ENCODE data around the gene NPRL2.
"Not testable (repeated sequence)": the region's sequence is repeated elsewhere in the genome, so short reads cannot be mapped to it uniquely, and the experiment has no call there.

Gene NPRL2

DNA sequence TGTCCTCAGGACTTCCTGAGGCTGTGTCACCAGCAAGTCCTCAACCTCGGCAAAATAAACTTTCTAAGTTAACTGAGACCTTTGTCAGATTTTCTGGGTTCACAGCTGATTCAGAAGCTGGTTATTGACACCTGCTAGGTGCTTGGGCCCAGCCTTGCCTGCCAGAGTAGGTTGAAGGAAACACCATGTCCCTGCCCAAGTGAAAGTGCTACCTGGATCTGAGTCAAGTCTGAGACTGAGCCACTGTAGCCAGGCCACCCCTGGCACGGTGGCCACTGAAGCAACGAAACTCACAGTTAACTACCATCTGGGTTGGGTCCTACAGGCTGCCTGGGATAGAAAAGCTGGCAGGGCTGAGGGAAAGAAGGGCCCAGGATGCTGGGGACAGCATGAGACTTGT, 36.2 kb downstream of the NPRL2 start:
- no peak for DNase-seq (ENCODE audit: low read depth, low spot score)

DNA sequence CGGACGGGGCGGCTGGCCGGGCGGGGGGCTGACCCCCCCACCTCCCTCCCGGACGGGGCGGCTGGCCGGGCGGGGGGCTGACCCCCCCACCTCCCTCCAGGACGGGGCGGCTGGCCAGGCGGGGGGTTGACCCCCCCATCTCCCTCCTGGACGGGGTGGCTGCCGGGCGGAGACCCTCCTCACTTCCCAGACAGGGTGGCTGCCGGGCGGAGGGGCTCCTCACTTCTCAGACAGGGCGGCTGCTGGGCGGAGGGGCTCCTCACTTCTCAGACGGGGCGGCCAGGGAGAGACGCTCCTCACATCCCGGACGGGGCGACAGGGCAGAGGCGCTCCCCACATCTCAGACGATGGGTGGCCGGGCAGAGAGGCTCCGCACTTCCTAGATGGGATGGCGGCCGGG, 38.5 kb downstream of the NPRL2 start:
- DNase-seq (ENCODE audit: low read depth, low spot score) = not testable (repeated sequence)

DNA sequence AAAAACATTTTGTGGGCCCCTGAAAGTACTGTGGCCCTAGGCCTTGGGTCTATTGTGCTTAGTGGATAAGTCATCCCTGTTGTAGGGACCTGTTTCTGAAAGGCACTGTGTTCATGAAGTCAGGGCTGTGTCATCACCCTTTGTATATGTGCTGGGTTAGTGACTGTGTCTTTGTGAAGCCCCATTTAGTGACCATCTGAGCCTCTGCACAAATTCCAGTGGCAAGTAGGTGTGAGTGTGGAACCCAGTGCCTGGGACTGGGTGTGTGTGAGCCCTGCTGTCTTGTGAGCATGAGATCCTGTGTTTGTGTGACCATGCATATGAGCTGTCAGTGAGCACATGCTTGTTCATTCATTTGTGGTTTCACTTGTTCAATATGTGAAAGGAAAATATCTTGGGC, 46.0 kb downstream of the NPRL2 start:
- no peak for DNase-seq (ENCODE audit: low read depth, low spot score)

DNA sequence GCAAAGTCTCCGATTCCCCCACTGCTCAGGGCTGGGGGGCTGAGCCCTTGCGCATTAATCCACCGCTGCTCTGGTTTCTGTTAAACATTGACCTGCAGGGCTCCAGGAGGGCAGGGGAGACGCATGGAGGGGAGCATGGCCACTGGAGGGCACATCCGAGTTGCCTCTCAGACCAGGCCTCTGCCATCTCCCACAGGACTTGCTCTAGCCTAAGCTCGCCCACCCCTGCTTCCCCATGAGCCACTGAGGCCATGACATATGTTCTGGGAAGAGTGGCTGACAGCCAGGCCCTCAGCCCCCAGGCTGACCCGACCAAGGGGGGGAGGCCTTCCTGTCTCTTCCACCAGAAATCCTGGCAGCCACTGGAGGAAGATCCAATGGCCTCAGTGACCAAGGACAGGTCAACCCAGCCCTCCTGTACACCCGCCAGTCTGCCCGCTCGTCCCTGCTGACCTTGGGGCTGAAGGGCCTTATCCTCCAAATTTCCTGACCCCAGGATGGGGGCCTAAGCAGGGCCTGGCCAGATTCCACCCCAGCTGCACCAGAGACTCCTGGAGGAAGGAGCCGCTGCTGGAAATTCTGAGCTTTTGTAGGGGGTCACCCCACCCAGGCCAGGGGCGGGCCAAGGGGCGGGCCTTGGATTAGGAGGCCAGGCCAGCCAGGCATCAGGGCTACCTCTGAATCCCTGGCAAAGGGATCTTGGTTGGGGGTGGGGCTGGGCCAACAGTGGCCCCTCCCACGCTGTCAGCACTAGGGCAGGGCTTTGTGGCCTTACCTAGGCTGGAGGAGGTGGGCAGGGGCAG, 47.4 kb downstream of the NPRL2 start, which contains the start of gene HYAL1:
Gene HYAL1, minus strand, starts transcription at position 562 of the 803 bp plus-strand sequence. CDS start 618 bp downstream, outside the sequence.
- no peak for DNase-seq (ENCODE audit: low read depth, low spot score)

DNA sequence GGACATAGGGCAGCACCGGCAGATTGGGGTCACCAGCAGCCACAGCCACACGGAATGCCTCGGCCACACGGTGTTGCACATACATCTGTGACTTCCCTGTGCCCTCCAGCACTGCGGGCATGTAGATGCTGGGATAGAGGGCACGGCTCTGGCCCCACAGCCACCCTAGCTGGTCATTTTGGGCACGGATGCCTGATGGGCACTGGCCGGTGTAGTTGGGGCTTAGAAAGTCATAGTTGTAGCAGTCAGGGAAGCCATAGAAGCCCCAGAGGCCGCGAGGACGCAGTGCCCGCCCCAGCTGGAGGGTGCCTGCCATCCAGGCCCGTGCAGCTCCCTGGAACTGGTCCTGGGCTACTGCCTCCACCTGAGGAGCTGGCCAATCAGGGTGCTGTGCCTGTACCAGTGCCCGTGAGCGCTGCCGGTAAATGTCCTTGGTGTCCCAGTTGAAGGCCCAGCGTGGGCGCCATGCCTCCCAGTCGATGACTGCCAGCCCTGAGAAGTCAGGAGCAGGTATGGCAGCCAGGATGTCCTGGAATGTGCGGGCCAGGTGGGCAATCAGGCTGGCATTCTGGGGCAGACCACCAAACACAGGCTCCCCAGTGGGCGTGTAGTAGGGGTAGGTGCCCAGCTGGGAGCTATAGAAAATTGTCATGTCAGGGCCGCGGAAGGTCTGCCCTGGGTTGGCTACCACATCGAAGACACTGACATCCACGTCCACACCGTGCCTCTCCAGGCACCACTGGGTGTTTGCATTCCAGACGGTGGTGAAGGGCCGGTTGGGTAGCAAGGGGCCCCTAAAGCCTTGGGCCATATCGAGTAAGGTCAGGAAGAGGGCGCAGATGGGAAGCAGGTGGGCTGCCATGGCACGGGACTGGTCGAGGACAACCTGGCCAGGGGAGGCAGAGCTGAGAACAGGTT, 48.2 kb downstream of the NPRL2 start:
- DNase-seq (ENCODE audit: low read depth, low spot score) = no peak

DNA sequence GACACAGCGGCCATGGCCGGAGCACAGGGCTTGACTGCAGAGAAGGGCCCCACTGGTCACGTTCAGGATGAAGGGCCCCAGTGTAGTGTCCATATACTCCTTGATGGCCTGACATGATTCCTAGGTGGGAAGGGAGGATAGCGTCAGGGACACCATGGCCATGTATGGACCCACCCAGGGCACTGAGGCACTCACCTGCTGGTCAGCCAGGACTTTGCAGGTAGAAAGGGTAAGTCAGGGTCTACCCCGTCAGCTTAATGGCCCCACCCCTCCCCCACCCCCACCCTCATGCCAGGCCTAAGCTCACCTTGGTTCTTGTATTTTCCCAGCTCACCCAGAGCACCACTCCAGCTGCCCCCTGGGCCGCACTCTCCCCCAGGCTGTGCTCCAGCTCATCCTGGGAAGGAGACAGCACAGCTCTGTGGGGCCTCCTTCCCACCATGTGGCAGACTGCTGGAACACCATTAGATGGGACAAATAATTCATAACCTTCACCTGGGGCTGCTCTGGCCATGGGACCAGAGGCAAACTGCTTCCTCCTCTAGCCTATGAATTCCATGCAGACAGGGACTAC, 49.8 kb downstream of the NPRL2 start:
- DNase-seq (ENCODE audit: low read depth, low spot score) = no peak

DNA sequence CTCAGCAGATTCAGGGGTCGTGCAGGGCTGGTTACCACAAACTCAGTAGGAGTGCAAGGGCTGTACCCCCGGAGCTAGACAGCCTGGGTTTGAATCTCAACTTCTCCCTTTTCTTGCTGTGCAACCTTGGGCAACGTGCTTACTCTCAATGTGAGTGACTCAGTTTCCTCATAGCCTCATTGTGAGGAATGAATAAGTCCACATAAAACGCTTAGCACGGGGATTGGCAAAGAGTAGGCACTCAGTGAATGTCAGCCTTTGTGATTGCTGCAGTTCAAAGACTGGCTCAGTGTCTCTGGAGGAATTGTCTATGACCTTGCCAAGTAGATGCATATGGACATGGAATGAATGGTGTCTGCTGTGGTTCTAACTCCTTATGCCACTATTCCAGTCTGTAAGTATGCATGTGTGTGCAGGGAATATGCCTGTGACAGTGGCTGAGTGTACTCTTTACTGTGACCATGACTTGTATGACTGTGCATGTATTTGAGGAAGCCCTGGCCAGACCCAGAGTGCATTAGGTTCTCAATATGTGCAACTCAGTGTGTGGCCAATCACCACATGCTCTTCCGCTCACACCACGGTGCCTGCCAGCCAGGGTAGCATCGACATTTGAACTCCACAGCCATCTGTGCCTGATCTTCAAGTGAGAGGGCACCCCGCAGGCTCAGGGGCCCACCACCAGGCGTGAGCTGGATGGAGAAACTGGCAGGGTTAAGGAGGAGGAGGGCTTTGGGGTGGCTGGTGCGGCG, 50.5 kb downstream of the NPRL2 start:
- DNase-seq (ENCODE audit: low read depth, low spot score) = no peak

DNA sequence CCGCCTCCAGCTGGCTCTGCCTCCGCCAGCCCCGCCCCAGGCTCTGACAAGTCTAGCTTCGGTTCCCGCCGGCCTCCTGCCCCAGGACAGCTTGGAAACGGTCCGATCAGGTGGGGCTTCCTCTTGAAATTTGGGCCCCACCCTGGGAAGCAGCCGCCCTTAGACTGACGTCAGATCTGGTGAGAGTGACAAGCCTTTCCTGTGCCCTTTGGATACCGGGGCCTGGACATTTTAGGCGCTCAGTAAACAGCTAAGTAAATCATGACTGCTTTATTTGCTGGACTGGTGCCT, 51.0 kb downstream of the NPRL2 start:
- no peak for DNase-seq (ENCODE audit: low read depth, low spot score)

DNA sequence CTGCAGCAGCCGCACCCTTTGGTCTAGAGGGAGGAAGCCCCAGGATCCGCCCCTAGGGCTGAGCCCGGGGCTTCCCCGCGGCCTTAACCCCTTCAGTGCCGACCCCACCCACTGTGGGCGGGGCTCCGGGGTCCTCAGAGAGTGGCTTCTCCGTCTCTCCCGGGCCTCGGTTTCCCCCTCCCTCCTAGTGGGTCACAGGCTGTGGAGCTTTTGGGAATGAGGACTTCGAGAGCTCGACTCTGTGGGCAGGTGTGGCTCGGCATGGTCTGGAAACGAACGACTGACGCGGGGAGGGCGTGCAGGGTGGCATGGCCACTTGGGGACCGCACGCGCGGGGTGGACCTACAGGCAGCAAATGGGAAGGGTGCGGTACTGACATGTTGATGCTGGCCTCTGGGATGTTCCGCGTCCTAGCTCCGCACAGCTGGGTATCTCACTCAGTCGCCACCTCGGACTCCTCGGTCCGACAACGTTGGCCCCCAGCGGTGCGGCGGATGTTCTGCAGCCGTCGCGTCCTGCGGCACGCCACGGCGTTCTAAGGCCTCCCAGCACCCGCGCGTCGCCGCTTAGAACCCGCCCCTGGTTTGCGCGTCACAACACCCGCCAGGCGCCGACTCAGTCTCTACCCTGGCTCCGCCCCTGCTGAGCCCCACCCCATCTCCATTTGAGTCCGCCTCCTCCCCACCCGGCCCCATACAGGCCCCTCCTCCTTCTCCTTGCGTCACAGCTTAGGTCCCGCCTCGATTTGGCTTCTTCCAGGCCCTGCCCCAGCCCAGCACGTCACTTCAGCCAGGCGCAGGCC, 51.5 kb downstream of the NPRL2 start, which contains the start of the genes HYAL3 and NAA80:
Gene HYAL3, minus strand, starts transcription at position 570 of the 802 bp plus-strand sequence. CDS start 3,803 bp downstream, outside the sequence.
Gene NAA80, minus strand, starts transcription at position 570 of the 802 bp plus-strand sequence. CDS start 1,942 bp downstream, outside the sequence.
- DNase-seq (ENCODE audit: low read depth, low spot score) = no peak

DNA sequence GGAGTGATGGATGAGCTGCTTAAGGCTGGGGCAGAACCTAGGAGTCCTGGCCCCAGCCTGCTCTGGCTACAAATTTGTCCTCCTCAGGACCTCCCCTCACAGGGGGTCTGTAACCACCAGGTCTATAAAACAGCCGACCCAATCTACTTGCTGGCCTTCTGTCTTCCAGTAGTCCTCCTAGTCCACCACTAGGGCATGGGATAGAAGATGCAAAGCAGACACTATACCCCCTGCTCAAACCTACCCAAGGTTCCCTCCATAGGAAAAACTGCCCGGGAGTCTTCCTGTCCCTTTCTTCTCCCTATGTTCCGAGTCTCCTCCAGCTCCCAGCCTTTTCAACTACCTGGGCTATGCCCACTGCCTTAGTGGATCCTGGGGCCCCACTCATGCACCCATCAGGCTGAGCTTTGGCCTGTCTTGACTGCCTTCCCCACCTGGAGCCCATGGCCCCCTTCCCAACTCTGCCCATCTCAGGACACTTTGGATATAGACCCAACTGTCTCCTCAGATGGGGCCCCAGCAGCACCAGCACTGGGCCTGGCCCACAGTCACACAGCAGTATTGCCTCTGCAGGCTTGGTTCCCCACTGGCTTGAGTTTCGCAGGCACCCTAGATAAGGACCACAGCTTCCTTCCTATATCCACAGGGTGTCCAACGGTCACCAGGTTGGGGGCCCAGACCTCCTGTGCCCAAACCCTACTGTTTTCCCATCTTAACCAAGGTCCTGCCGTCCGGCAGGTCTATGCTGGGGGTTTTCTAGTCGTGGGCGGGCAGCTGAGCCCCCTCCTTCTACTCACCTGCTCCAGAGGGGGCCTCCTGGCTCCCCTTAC, 52.5 kb downstream of the NPRL2 start:
- no peak for DNase-seq (ENCODE audit: low read depth, low spot score)

DNA sequence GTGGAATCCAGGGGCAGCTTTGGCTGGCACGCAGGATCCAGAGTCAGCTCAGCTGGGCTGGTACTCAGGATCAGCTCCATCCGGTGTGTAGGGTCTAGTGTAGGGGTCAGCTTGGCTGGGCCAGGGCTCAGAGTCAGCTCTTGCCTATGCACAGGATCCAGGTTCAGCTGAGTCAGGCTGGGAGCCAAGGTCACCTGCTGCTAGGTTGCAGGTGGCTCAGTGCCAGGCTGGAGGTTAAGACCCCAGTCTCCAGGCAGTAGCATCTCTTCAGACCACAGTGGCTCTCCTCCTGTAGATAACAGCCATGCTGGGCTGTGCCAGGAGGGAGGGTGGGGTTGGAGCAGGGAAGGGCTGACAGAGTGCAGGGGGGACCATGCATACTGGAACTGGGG, 53.2 kb downstream of the NPRL2 start:
- no peak for DNase-seq (ENCODE audit: low read depth, low spot score)

Data from iPS DF 19.7 (cell line).